Mucosa of rectum (tissue), 2 donors: ENCODE data around the gene AGK.

ENCODE experiments used
- H3K27ac ChIP-seq, 2 donors: one replicate each; pipeline ENCODE4 v1.7.0; 2013; ENCODE audit warnings: inconsistent platforms in 2 of 2, low read depth in 2 of 2, low read length in 2 of 2
- H3K27me3 ChIP-seq, 2 donors: one replicate each; pipeline ENCODE4 v1.7.0; 2013; ENCODE audit warnings: low read length in 2 of 2; ENCODE audit not compliant: control insufficient read depth in 2 of 2, insufficient read depth in 2 of 2
- H3K36me3 ChIP-seq, 2 donors: one replicate each; pipeline ENCODE4 v1.7.0; 2013; ENCODE audit warnings: low read length in 2 of 2; ENCODE audit not compliant: control insufficient read depth in 2 of 2, insufficient read depth in 2 of 2
- H3K4me1 ChIP-seq, 2 donors: one replicate each; pipeline ENCODE4 v1.7.0; 2013; ENCODE audit warnings: low read length in 2 of 2, mild to moderate bottlenecking in 1 of 2; ENCODE audit not compliant: control insufficient read depth in 2 of 2, insufficient read depth in 2 of 2
- H3K4me3 ChIP-seq, 2 donors: one replicate each; pipeline ENCODE4 v1.7.0; 2013; ENCODE audit warnings: low read length in 2 of 2
- H3K9ac ChIP-seq, 2 donors: one replicate each; pipeline ENCODE4 v1.7.0; 2013; ENCODE audit warnings: low read length in 2 of 2, low read depth in 1 of 2, mild to moderate bottlenecking in 1 of 2
- H3K9me3 ChIP-seq, 2 donors: one replicate each; pipeline ENCODE4 v1.7.0; 2013; ENCODE audit warnings: low read length in 2 of 2; ENCODE audit not compliant: control insufficient read depth in 2 of 2
- donor health status: healthy.
- donor health status: Normal muscosa, but diverticular disease.

AGK gene

DNA sequence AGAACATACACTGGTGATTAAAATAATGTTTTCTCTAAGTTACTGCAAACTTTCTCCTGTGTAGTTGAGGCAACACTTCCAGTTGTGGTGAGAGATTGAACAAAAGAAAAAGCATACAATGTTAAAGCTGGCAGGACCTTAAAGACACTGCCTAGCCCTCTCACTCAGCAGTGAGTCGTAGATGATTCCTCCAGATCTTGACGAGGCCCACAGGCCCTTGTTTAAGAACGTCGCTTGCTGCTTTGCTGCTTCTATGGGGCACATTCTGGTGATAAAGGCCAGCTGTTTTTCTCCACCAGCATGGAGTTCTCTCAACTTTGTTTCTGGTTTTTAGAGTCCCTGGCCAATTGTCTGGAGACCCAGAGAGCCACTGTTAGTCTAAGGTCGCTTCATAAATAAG is 153.5 kb downstream of the AGK start:
- H3K9ac ChIP-seq, result no peak overlapping the region
- H3K27ac ChIP-seq, result no peak overlapping the region

More for the DNA sequence above, 153.5 kb downstream of the AGK start:
- Histone ChIP-seq H3K36me3 (no peaks in the 10 kb centered on the region), H3K4me3 (no peak overlapping the region), H3K9me3 (no peaks in the 10 kb centered on the region), H3K4me1 (peaks cover 29% of the 10 kb centered on the region in 2 donors), H3K27me3 (no peaks in the 10 kb centered on the region)
